ENCODE results near the gene MMS19.
"Not testable (repeated sequence)": the region's sequence is repeated elsewhere in the genome, so short reads cannot be mapped to it uniquely, and the experiment has no call there.

The MMS19 gene

GRCh38 chr10:97459933-97460332 is 38.3 kb downstream of the MMS19 start:
- no peak for DNase-seq

- no peak for DNase-seq
Measured at GRCh38 chr10:97459111-97459510, 39.1 kb downstream of the MMS19 start.

GRCh38 chr10:97456686-97457065 is 41.5 kb downstream of the MMS19 start:
- DNase-seq = no peak

GRCh38 chr10:97456034-97456685 is 42.1 kb downstream of the MMS19 start:
- DNase-seq = no peak

GRCh38 chr10:97454330-97455036 is 43.7 kb downstream of the MMS19 start:
- DNase-seq = no peak

- no peak for DNase-seq
Measured at GRCh38 chr10:97452352-97452751, 45.9 kb downstream of the MMS19 start.

GRCh38 chr10:97451605-97452004 is 46.6 kb downstream of the MMS19 start:
- no peak for DNase-seq

GRCh38 chr10:97450828-97451227 is 47.4 kb downstream of the MMS19 start:
- no peak for DNase-seq

GRCh38 chr10:97445722-97446639 is 52.2 kb downstream of the MMS19 start, which contains the start of the genes EXOSC1 and ZDHHC16:
EXOSC1 (minus strand) TSS chr10:97446006; CDS start chr10:97445985, 21 bp downstream.
ZDHHC16 (plus strand) TSS chr10:97446175; CDS start chr10:97451676, 5,501 bp downstream.
- DNase-seq = peak; percentile 80

- no peak for DNase-seq
Measured at GRCh38 chr10:97445357-97445721, 52.9 kb downstream of the MMS19 start.

GRCh38 chr10:97444212-97444611 is 54.0 kb downstream of the MMS19 start:
- DNase-seq = no peak

- no peak for DNase-seq
Measured at GRCh38 chr10:97442277-97442676, 55.9 kb downstream of the MMS19 start.

GRCh38 chr10:97435211-97435610 is 63.0 kb downstream of the MMS19 start:
- no peak for DNase-seq

GRCh38 chr10:97434557-97434956 is 63.7 kb downstream of the MMS19 start:
- no peak for DNase-seq

- DNase-seq = no peak
Measured at GRCh38 chr10:97434055-97434454, 64.2 kb downstream of the MMS19 start.

GRCh38 chr10:97428572-97428981 is 69.6 kb downstream of the MMS19 start:
- DNase-seq = no peak

GRCh38 chr10:97427571-97428179 is 70.5 kb downstream of the MMS19 start:
- DNase-seq = no peak

- no peak for DNase-seq
Measured at GRCh38 chr10:97426776-97427570, 71.2 kb downstream of the MMS19 start.

GRCh38 chr10:97425964-97426775 is 72.1 kb downstream of the MMS19 start, which contains the start of gene PGAM1:
PGAM1 (plus strand) TSS chr10:97426191; CDS start chr10:97426308, 117 bp downstream.
- peak; percentile 76 for DNase-seq

GRCh38 chr10:97423757-97424098 is 74.5 kb downstream of the MMS19 start:
- DNase-seq = not testable (repeated sequence)

- DNase-seq = no peak
Measured at GRCh38 chr10:97416565-97416964, 81.7 kb downstream of the MMS19 start.

Measured in NCI-H1105 (cell line).